ENCODE measurements around the gene EIF5AL1. TPM values are rescaled to one million over a fixed set of nuclear protein-coding genes. Genes with fewer than 3 reads are reported as not detected.

Gene EIF5AL1
- total and polyA plus RNA-seq, 4 donors, result 0.05 to 2.1 (median 0.52) TPM

DNA sequence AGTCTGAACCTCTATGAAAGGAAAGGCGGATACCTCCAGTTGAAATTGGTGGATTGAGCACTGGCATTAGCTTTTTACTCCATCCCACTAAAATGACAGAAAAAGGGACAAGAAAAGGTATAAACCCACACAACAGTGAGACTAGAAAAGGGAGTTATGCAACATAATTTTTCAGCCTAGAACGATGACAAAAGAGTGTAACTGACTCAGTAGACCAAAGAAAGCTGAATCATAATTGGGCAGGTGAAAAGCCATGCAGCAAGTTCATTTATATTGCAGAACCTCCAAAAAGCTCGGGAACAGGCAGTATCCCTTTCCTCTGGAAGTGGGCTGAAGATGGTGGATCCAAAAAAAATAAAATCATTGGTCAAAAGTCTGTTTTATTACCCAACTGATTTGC is 36.5 kb upstream of the EIF5AL1 start:
- no peak overlapping the region for H3K27ac ChIP-seq (ENCODE audit: low read depth in 1 of 2, low read length in 2 of 2)
- no peaks in the 10 kb centered on the region for H3K36me3 ChIP-seq (ENCODE audit: control insufficient read depth in 4 of 4, insufficient read depth in 3 of 4, low read depth in 1 of 4, low read length in 3 of 4)
- H3K27me3 ChIP-seq (ENCODE audit: control insufficient read depth in 4 of 4, insufficient read depth in 4 of 4, low read length in 3 of 4), result no peaks in the 10 kb centered on the region
- 87% methylated on average over 3 of the region's 3 CpGs for WGBS
- H3K9me3 ChIP-seq (ENCODE audit: control insufficient read depth in 4 of 4, low read length in 3 of 4), result no peaks in the 10 kb centered on the region
- TF ChIP-seq, protein P1, sequence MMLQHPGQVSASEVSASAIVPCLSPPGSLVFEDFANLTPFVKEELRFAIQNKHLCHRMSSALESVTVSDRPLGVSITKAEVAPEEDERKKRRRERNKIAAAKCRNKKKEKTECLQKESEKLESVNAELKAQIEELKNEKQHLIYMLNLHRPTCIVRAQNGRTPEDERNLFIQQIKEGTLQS (IDR thresholded peaks at IDR 0.05), result no peak
- TF ChIP-seq, protein P2, sequence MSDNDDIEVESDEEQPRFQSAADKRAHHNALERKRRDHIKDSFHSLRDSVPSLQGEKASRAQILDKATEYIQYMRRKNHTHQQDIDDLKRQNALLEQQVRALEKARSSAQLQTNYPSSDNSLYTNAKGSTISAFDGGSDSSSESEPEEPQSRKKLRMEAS (IDR thresholded peaks at IDR 0.05), result no peak
- TF ChIP-seq NR2F2 (IDR thresholded peaks at IDR 0.05) (no peak), GABPA (IDR thresholded peaks at IDR 0.05 in 1 of 2, conservative IDR thresholded peaks at IDR 0.05 in 1 of 2) (no peak), JUND (IDR thresholded peaks at IDR 0.05) (no peak)
- TF ChIP-seq, protein P3, sequence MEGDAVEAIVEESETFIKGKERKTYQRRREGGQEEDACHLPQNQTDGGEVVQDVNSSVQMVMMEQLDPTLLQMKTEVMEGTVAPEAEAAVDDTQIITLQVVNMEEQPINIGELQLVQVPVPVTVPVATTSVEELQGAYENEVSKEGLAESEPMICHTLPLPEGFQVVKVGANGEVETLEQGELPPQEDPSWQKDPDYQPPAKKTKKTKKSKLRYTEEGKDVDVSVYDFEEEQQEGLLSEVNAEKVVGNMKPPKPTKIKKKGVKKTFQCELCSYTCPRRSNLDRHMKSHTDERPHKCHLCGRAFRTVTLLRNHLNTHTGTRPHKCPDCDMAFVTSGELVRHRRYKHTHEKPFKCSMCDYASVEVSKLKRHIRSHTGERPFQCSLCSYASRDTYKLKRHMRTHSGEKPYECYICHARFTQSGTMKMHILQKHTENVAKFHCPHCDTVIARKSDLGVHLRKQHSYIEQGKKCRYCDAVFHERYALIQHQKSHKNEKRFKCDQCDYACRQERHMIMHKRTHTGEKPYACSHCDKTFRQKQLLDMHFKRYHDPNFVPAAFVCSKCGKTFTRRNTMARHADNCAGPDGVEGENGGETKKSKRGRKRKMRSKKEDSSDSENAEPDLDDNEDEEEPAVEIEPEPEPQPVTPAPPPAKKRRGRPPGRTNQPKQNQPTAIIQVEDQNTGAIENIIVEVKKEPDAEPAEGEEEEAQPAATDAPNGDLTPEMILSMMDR (IDR thresholded peaks at IDR 0.05; ENCODE audit: low read depth, low read length, missing input control), result no peak
- no peak for DNase-seq (ENCODE audit: low spot score)
- H3K4me3 ChIP-seq (ENCODE audit: low read depth in 1 of 3, low read length in 3 of 3), result no peak overlapping the region
- peaks cover 2 to 8% (median 5%) of the 10 kb centered on the region in 4 donors for H3K4me1 ChIP-seq (ENCODE audit: control insufficient read depth in 4 of 4, insufficient read depth in 4 of 4, low read length in 3 of 4)
- no peak overlapping the region for H3K9ac ChIP-seq (ENCODE audit: low read depth in 1 of 2, low read length in 2 of 2)

DNA sequence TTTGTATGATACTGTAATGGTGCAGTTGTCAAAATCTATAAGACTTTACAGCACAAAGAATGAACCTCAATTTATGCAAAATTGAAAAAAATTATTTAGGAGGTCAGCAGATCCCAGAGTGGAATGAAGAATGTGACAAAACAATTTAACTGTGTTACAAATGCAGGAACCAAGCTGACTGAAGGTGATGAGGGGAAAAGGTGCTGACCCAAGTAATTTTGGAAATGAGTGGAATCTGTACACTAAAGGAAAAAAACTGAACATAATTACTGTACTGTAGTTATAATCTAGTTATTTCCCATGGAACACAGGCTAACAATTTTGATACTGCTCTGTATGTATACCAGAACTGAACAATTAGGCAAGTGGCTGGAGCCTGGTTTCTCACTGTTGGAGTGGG is 35.7 kb upstream of the EIF5AL1 start:
- Histone ChIP-seq H3K36me3 (ENCODE audit: control insufficient read depth in 4 of 4, insufficient read depth in 3 of 4, low read depth in 1 of 4, low read length in 3 of 4) (no peaks in the 10 kb centered on the region), H3K9me3 (ENCODE audit: control insufficient read depth in 4 of 4, low read length in 3 of 4) (no peaks in the 10 kb centered on the region), H3K27me3 (ENCODE audit: control insufficient read depth in 4 of 4, insufficient read depth in 4 of 4, low read length in 3 of 4) (no peaks in the 10 kb centered on the region), H3K4me3 (ENCODE audit: low read depth in 1 of 3, low read length in 3 of 3) (no peak overlapping the region), H3K4me1 (ENCODE audit: control insufficient read depth in 4 of 4, insufficient read depth in 4 of 4, low read length in 3 of 4) (peaks cover 2 to 8% (median 5%) of the 10 kb centered on the region in 4 donors), H3K27ac (ENCODE audit: low read depth in 1 of 2, low read length in 2 of 2) (no peak overlapping the region), H3K9ac (ENCODE audit: low read depth in 1 of 2, low read length in 2 of 2) (no peak overlapping the region)
- TF ChIP-seq RAD21 (IDR thresholded peaks at IDR 0.05) (no peak), EGR1 (IDR thresholded peaks at IDR 0.05; ENCODE audit: low read depth in 2 of 2) (no peak), NR2F2 (IDR thresholded peaks at IDR 0.05) (no peak), HNF4G (IDR thresholded peaks at IDR 0.05) (no peak), RXRA (IDR thresholded peaks at IDR 0.05) (no peak), GABPA (IDR thresholded peaks at IDR 0.05 in 1 of 2, conservative IDR thresholded peaks at IDR 0.05 in 1 of 2) (no peak), SP1 (IDR thresholded peaks at IDR 0.05) (no peak), HNF4A (conservative IDR thresholded peaks at IDR 0.05) (no peak), FOXA2 (IDR thresholded peaks at IDR 0.05) (no peak), FOXA1 (IDR thresholded peaks at IDR 0.05) (no peak), JUND (IDR thresholded peaks at IDR 0.05) (no peak), YY1 (IDR thresholded peaks at IDR 0.05) (no peak), TAF1 (conservative IDR thresholded peaks at IDR 0.05) (no peak)
- TF ChIP-seq, protein P3 (IDR thresholded peaks at IDR 0.05; ENCODE audit: low read depth, low read length, missing input control), result no peak
- TF ChIP-seq, protein P4, sequence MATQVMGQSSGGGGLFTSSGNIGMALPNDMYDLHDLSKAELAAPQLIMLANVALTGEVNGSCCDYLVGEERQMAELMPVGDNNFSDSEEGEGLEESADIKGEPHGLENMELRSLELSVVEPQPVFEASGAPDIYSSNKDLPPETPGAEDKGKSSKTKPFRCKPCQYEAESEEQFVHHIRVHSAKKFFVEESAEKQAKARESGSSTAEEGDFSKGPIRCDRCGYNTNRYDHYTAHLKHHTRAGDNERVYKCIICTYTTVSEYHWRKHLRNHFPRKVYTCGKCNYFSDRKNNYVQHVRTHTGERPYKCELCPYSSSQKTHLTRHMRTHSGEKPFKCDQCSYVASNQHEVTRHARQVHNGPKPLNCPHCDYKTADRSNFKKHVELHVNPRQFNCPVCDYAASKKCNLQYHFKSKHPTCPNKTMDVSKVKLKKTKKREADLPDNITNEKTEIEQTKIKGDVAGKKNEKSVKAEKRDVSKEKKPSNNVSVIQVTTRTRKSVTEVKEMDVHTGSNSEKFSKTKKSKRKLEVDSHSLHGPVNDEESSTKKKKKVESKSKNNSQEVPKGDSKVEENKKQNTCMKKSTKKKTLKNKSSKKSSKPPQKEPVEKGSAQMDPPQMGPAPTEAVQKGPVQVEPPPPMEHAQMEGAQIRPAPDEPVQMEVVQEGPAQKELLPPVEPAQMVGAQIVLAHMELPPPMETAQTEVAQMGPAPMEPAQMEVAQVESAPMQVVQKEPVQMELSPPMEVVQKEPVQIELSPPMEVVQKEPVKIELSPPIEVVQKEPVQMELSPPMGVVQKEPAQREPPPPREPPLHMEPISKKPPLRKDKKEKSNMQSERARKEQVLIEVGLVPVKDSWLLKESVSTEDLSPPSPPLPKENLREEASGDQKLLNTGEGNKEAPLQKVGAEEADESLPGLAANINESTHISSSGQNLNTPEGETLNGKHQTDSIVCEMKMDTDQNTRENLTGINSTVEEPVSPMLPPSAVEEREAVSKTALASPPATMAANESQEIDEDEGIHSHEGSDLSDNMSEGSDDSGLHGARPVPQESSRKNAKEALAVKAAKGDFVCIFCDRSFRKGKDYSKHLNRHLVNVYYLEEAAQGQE (IDR thresholded peaks at IDR 0.05), result no peak
- TF ChIP-seq, protein P1 (IDR thresholded peaks at IDR 0.05), result no peak
- TF ChIP-seq, protein P5, sequence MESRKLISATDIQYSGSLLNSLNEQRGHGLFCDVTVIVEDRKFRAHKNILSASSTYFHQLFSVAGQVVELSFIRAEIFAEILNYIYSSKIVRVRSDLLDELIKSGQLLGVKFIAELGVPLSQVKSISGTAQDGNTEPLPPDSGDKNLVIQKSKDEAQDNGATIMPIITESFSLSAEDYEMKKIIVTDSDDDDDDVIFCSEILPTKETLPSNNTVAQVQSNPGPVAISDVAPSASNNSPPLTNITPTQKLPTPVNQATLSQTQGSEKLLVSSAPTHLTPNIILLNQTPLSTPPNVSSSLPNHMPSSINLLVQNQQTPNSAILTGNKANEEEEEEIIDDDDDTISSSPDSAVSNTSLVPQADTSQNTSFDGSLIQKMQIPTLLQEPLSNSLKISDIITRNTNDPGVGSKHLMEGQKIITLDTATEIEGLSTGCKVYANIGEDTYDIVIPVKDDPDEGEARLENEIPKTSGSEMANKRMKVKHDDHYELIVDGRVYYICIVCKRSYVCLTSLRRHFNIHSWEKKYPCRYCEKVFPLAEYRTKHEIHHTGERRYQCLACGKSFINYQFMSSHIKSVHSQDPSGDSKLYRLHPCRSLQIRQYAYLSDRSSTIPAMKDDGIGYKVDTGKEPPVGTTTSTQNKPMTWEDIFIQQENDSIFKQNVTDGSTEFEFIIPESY (IDR thresholded peaks at IDR 0.05), result no peak
- TF ChIP-seq, protein P2 (IDR thresholded peaks at IDR 0.05), result no peak
- DNase-seq (ENCODE audit: low spot score), result no peak

Data from liver (tissue), 9 donors.